HG03159 (cell line): ENCODE data around the gene MAGEB1.

Experiments
- ATAC-seq: cut with Tn5 transposase; IDR thresholded peaks from one replicate; pipeline ENCODE4 v1.9.1; 2021; ENCODE audit warnings: mild to moderate bottlenecking, moderate library complexity; ENCODE audit not compliant: unreplicated experiment

The MAGEB1 gene

DNA sequence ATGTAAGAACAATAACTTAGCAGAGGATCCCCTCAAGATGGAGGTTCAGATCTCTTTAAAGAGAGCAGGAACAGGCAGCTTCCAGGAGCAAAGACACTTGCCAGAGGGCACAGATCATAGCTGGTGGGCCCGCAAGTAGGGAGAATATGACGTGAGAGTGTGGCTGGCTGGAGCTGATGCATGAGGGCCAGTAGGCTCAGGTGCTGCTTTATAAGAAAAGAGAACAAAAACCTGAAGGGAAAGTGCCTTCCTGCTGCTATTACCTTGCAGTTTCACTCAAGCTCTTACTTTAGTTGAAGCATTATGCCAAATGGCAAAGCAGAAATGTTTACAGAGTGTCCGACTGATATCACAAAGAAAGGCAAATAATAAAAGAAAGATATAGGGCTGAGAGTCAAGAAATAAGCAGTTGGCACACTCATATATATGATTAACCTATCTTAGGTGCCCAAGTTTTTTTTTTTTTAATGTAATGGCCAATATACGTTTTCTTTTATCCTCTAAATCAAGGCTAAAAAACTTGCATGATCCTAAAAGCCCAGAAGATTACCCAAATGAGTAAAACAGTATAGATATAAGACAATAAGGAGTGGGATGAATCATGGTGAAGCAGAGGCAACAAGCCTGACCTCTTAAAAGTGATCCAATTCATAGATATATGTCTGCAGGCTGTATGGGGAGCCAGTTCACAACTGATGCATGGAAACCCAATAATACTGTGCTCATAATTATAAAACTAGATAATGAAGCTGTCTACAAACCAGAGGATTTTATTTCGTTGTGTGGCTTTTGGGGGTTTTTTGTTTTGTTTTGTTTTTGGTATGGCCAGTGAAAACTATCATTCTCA is 49.7 kb downstream of the MAGEB1 start:
- peak; percentile 46 for ATAC-seq

DNA sequence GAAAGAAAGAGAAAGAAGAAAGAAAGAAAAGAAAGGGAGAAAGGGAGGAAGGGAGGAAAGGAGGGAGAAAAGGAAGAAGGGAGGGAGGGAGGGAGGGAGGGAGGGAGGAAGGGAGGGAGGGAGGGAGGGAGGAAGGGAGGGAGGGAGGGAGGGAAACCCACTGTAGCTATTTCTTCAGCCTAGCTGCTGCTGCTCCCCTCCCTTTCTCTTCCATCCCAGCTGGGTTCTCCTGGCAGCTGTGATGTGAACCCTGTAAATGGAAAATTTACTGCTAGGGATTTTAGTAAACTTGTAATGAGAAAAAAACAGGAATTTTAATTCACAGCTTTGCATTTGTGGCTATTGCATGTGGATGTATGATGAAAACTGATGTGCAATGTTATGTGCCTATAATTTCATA is 54.3 kb downstream of the MAGEB1 start:
- no peak for ATAC-seq
